Ishikawa (cell line): ENCODE measurements around the gene CFAP73.

Experiments used
- CEBPB ChIP-seq: IDR thresholded peaks from 2 replicates; pipeline ENCODE4 v1.6.1; 2012
- CREB1 ChIP-seq: IDR thresholded peaks from 2 replicates; pipeline ENCODE4 v1.6.1; 2012; ENCODE audit warnings: low read depth
- EGR1 ChIP-seq: IDR thresholded peaks from 2 replicates; pipeline ENCODE4 v1.6.1; 2012
- EP300 ChIP-seq: IDR thresholded peaks from 2 replicates; pipeline ENCODE4 v1.6.1; 2012; ENCODE audit warnings: borderline replicate concordance
- FOXM1 ChIP-seq: IDR thresholded peaks from 2 replicates; pipeline ENCODE4 v1.6.1; 2012; ENCODE audit warnings: low read depth, borderline replicate concordance
- NFIC ChIP-seq: IDR thresholded peaks from 2 replicates; pipeline ENCODE4 v1.6.1; 2012
- RAD21 ChIP-seq: IDR thresholded peaks from 2 replicates; pipeline ENCODE4 v1.6.1; 2012; ENCODE audit warnings: low read depth
- REST ChIP-seq: IDR thresholded peaks from 2 replicates; pipeline ENCODE4 v1.6.1; 2012; ENCODE audit warnings: low read depth, mild to moderate bottlenecking
- TAF1 ChIP-seq: IDR thresholded peaks from 2 replicates; pipeline ENCODE4 v1.6.1; 2012; ENCODE audit warnings: low read depth, mild to moderate bottlenecking
- TCF12 ChIP-seq: IDR thresholded peaks from 2 replicates; pipeline ENCODE4 v1.6.1; 2012; ENCODE audit warnings: low read depth
- TEAD4 ChIP-seq: IDR thresholded peaks from 2 replicates; pipeline ENCODE4 v1.6.1; 2012
- USF1 ChIP-seq: IDR thresholded peaks from 2 replicates; pipeline ENCODE4 v1.6.1; 2012
- YY1 ChIP-seq: IDR thresholded peaks from 2 replicates; pipeline ENCODE4 v1.6.1; 2012; ENCODE audit warnings: low read depth
- ZBTB7A ChIP-seq: IDR thresholded peaks from 2 replicates; pipeline ENCODE4 v1.6.1; 2012; ENCODE audit warnings: low read depth
- TF ChIP-seq, protein P1 (sequence below): IDR thresholded peaks from 2 replicates; pipeline ENCODE4 v1.6.1; 2012

The CFAP73 gene

DNA sequence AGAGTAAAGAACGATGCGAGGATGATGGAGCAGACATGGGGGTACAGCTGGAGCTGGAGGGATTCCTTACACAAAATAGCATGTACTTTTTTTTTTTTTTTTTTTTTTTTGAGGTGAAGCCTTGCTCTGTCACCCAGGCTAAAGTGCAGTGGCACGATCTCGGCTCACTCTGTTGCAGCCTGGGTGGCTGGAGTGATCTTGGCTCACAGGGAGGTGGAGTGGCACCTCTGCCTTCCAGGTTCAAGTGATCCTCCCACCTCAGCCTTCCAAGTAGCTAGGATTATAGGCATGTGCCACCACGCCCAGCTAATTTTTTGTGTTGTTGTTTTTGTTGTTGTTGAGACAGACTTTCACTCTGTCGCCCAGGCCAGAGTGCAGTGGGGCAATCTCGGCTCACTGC is 8.8 kb upstream of the CFAP73 start:
- TF ChIP-seq ZBTB7A = no peak
- TF ChIP-seq REST = no peak
- no peak for TF ChIP-seq TAF1
- no peak for TF ChIP-seq EGR1
- TF ChIP-seq FOXM1 = no peak
- TF ChIP-seq YY1 = no peak
- TF ChIP-seq USF1 = no peak

DNA sequence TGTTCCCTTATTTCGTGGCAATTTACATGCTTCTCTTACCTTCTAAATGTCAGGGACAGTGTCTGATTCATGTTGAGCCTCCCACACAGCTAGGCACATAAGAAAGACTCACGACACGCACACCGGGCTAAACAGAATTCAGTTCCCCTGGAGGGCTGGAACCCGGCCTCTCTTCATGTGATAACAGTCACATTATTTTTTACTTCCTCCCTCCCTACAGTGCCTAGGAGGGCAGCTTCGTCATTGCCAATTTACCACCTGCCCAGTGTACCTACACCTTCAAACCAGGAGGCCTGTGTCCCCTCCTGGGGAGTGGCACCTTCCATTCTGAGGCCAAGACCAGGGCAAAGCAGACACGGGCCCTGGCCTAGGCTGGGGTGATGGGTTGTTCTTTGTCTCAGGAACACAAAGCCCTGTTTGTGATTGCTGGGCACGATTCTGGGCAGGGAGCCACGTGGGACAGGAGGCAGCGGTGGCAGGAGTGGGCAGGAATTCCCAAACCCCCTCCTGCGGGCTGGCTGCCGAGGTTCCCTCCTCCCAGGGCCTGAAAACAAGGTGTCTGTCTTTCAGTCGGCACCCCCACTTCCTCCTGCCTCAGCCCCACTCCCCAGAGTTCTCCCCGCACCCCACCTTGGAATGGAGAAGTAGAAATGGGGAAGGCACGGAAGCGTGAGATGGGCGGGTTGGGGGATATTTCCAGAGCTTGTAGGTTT is 7.2 kb upstream of the CFAP73 start:
- TF ChIP-seq, protein P1, sequence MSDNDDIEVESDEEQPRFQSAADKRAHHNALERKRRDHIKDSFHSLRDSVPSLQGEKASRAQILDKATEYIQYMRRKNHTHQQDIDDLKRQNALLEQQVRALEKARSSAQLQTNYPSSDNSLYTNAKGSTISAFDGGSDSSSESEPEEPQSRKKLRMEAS = peak; percentile 76
- peak; percentile 76; the same call in 1 of the 2 replicates for TF ChIP-seq TEAD4
- TF ChIP-seq TCF12 = peak; percentile 57
- peak; percentile 32; the same call in 1 of the 2 replicates for TF ChIP-seq FOXM1
- TF ChIP-seq RAD21 = no peak
- TF ChIP-seq REST = no peak
- no peak for TF ChIP-seq EGR1
- TF ChIP-seq NFIC = peak; percentile 73
- peak; percentile 57 for TF ChIP-seq EP300
- no peak for TF ChIP-seq ZBTB7A
- TF ChIP-seq CEBPB = no peak
- TF ChIP-seq USF1 = peak; percentile 64

GRCh38 chr12:113142886-113143332 is 6.6 kb upstream of the CFAP73 start:
- TF ChIP-seq, protein P1 = no peak
- TF ChIP-seq FOXM1 (no peak), RAD21 (no peak), TAF1 (no peak), TCF12 (no peak), YY1 (no peak), EP300 (no peak), CREB1 (no peak), EGR1 (no peak), TEAD4 (no peak), USF1 (no peak), ZBTB7A (no peak), NFIC (no peak), CEBPB (no peak), REST (no peak)

GRCh38 chr12:113143959-113144358 is 5.6 kb upstream of the CFAP73 start:
- TF ChIP-seq TAF1 = no peak
- TF ChIP-seq CREB1 = no peak
- TF ChIP-seq TCF12 = no peak
- TF ChIP-seq FOXM1 = no peak
- no peak for TF ChIP-seq EP300
- no peak for TF ChIP-seq YY1
- TF ChIP-seq USF1 = no peak
- no peak for TF ChIP-seq REST
- TF ChIP-seq, protein P1 = no peak
- TF ChIP-seq NFIC = no peak
- TF ChIP-seq CEBPB = no peak
- TF ChIP-seq ZBTB7A = no peak
- no peak for TF ChIP-seq EGR1
- TF ChIP-seq TEAD4 = no peak
- TF ChIP-seq RAD21 = no peak
